K562 (cell line): ENCODE results near the gene NAA38. TPM values are rescaled to one million over a fixed set of nuclear protein-coding genes. Genes with fewer than 3 reads are reported as not detected.

Experiments used
- ATAC-seq: fragments of 200-7000 bp; cut with Tn5 transposase; 3 replicates; pipeline ENCODE4 v1.9.1; 2020; ENCODE audit warnings: moderate library complexity
- BruUV-seq: library from RNA; stranded (reverse); fragments of 400-500 nt; replicated peaks from 2 replicates; lab custom pipeline; 2021; lab: Mats Ljungman, UMichigan
- CTCF ChIA-PET: fragments of 300-600 bp; formaldehyde crosslinking; extraction: SDS; loops from one replicate; lab custom pipeline; 2021; ENCODE audit warnings: low intra/inter-chr PET ratio; lab: Yijun Ruan, JAX
- POLR2A ChIA-PET: fragments of 300-600, 350-650 bp; sonication (Branson Sonifier 250); formaldehyde crosslinking; extraction: SDS; loops from one replicate; lab custom pipeline; 2021; ENCODE audit warnings: antibody characterized with exemption, inconsistent platforms; lab: Yijun Ruan, JAX
- DNase-seq, 4 experiments: peaks; one replicate each; pipeline versions ENCODE4 v3.0.0 to v3.0.0-alpha.2; 2011 to 2018; ENCODE audit warnings: low spot score in 3 of 4, mixed read lengths in 3 of 4; ENCODE audit errors: extremely low read depth in 1 of 4
- FAIRE-seq: peaks from 2 replicates; lab custom pipeline; 2011; peaks lifted over from hg19 to GRCh38; lab: Jason Lieb, UNC
- H2AFZ ChIP-seq: 2 replicates; pipeline ENCODE4 v1.6.0; 2011; ENCODE audit warnings: low read depth, low read length, control low read depth, inconsistent platforms
- H3K27ac ChIP-seq: fragments of 200-600 bp; 3 replicates; pipeline ENCODE4 v1.8.0; 2011; ENCODE audit warnings: low read depth, mild to moderate bottlenecking, control low read depth, inconsistent platforms, low read length, moderate library complexity, mixed read lengths; ENCODE audit errors: extremely low read depth
- H3K27me3 ChIP-seq, 2 experiments: fragments of 300-600 bp in 1 of 2; 2 replicates in 1 of 2; 3 replicates in 1 of 2; pipeline versions ENCODE4 v1.6.0 to v1.8.0; 2011; ENCODE audit warnings: inconsistent platforms in 2 of 2, low read length in 2 of 2, mild to moderate bottlenecking in 1 of 2, mixed read lengths in 1 of 2, moderate library complexity in 1 of 2; ENCODE audit not compliant: control insufficient read depth in 2 of 2, insufficient read depth in 2 of 2
- H3K36me3 ChIP-seq: fragments of 300-600 bp; 3 replicates; pipeline ENCODE4 v1.8.0; 2011; ENCODE audit warnings: mild to moderate bottlenecking, low read length, inconsistent platforms; ENCODE audit not compliant: control insufficient read depth, insufficient read depth
- H3K4me1 ChIP-seq, 2 experiments: fragments of 200-600 bp in 1 of 2; replicated peaks in 1 of 2; 2 replicates in 1 of 2; 3 replicates in 1 of 2; pipeline versions ENCODE4 v1.5.1 to v1.8.0; 2011; ENCODE audit warnings: inconsistent platforms in 2 of 2, low read length in 2 of 2, mild to moderate bottlenecking in 1 of 2, mixed read lengths in 1 of 2, moderate library complexity in 1 of 2; ENCODE audit not compliant: control insufficient read depth in 2 of 2, insufficient read depth in 2 of 2
- H3K4me2 ChIP-seq: 2 replicates; pipeline ENCODE4 v1.6.1; 2011; ENCODE audit warnings: low read length, control low read depth, inconsistent platforms, mixed read lengths; ENCODE audit not compliant: insufficient read depth
- H3K4me3 ChIP-seq: fragments of 200-600 bp; sonication (generic), shearing (Covaris generic); 2 replicates; pipeline ENCODE4 v1.5.1; 2016; ENCODE audit warnings: control low read depth, inconsistent platforms
- H3K79me2 ChIP-seq: fragments of 200-600 bp; 3 replicates; pipeline ENCODE4 v1.8.0; 2011; ENCODE audit warnings: low read length, inconsistent platforms; ENCODE audit not compliant: control insufficient read depth, insufficient read depth
- H3K9ac ChIP-seq, 2 experiments: 2 replicates each; pipeline versions ENCODE4 v1.6.0 to v1.6.1; 2011; ENCODE audit warnings: low read depth in 2 of 2, low read length in 2 of 2, control low read depth in 1 of 2, inconsistent platforms in 1 of 2, mild to moderate bottlenecking in 1 of 2, mixed read lengths in 1 of 2; ENCODE audit not compliant: insufficient read depth in 1 of 2
- H3K9me1 ChIP-seq: one replicate; pipeline ENCODE4 v1.6.0; 2011; ENCODE audit warnings: inconsistent platforms, mild to moderate bottlenecking, low read length, moderate library complexity; ENCODE audit not compliant: control insufficient read depth, insufficient read depth
- H3K9me3 ChIP-seq: replicated peaks from 2 replicates; pipeline ENCODE4 v1.5.1; 2011; ENCODE audit warnings: low read depth, low read length, inconsistent platforms; ENCODE audit not compliant: control insufficient read depth, insufficient read depth
- H4K20me1 ChIP-seq: replicated peaks from 2 replicates; pipeline ENCODE4 v1.6.1; 2011; ENCODE audit warnings: low read length, inconsistent platforms, mixed read lengths; ENCODE audit not compliant: control insufficient read depth, insufficient read depth
- FOXK1 ChIP-seq: sonication (generic); formaldehyde crosslinking; IDR thresholded peaks from 2 replicates; pipeline ENCODE4 v1.8.0; 2022; ENCODE audit warnings: missing genetic modification reagents, mild to moderate bottlenecking, borderline replicate concordance
- MXI1 ChIP-seq: IDR thresholded peaks from 2 replicates; pipeline ENCODE4 v1.6.1; 2011; ENCODE audit warnings: low read depth, mild to moderate bottlenecking, improper control_type of control experiment, low read length
- RBM25 ChIP-seq: fragments of 200-400 bp; formaldehyde crosslinking; IDR thresholded peaks from 2 replicates; pipeline ENCODE4 v1.6.1; 2018; ENCODE audit warnings: low read length, low read depth, moderate library complexity; ENCODE audit not compliant: severe bottlenecking
- TSC22D4 ChIP-seq: fragments of 450-650 bp; IDR thresholded peaks from 2 replicates; pipeline ENCODE4 v1.6.1; 2016; ENCODE audit warnings: missing genetic modification characterization, missing biosample characterization, control low read depth
- ZNF165 ChIP-seq: fragments of 250-450 bp; sonication (Bioruptor Pico); IDR thresholded peaks from 2 replicates; pipeline ENCODE4 v1.4.0; 2020; ENCODE audit warnings: borderline replicate concordance
- WGBS: fragments of 100-300 bp; shearing (Covaris generic); methylation state at CpG from one replicate; pipeline ENCODE4 v1.1.6; 2016; ENCODE audit warnings: low coverage, mixed read lengths; ENCODE audit not compliant: insufficient coverage; ENCODE audit errors: missing lambda C conversion rate; 5-methylcytosine and 5-hydroxymethylcytosine counted together
- in situ Hi-C: fragments of 300-500 bp; cut with MboI; formaldehyde crosslinking; loops from 4 replicates; pipeline ENCODE4 v1.15.0; 2018; ENCODE audit warnings: inconsistent platforms, mixed read lengths
- intact Hi-C: fragments of 100-400 bp; cut with micrococcal nuclease; formaldehyde crosslinking; loops from 2 replicates; pipeline ENCODE4 v1.14.2; 2022
- polyA plus RNA-seq, 8 experiments: library from polyadenylated mRNA; depleted of rRNA in 4 of 8; stranded (reverse) in 5 of 8; unstranded in 3 of 8; fragments of >200 nt; fragmentation: Nextera tagmentation in 2 of 8; fragmentation: Illumina TruSeq in 1 of 8; extraction: Ambion mirVana in 2 of 8; extraction: Trizol in 1 of 8; gene quantifications; 2 replicates each; pipeline versions ENCODE4 v1.2.1 to v1.2.3, GENCODE V29; 2011 to 2014; ENCODE audit warnings: inconsistent platforms in 1 of 8, missing spikeins in 1 of 8
- total RNA-seq, 7 experiments: library from RNA; depleted of rRNA in 6 of 7; stranded (reverse); fragments of >200 nt in 6 of 7; fragmentation: Illumina TruSeq in 2 of 7; extraction: Trizol in 2 of 7; gene quantifications; 2 replicates each; pipeline versions ENCODE4 v1.2.1 to v1.2.3, GENCODE V29; 2011 to 2021; ENCODE audit warnings: low replicate concordance in 1 of 7
- TF ChIP-seq, protein P1 (sequence below): fragments of 450-650 bp; conservative IDR thresholded peaks from 2 replicates; pipeline ENCODE4 v1.6.1; 2016; ENCODE audit warnings: missing genetic modification characterization, low read depth, mild to moderate bottlenecking, missing compliant biosample characterization, moderate library complexity

The NAA38 gene
- total and polyA plus RNA-seq, 9 of the 15 experiments (the other 6 are each of a cell fraction or from before 2014, with no cell fraction given) = 16.4 to 99.8 (median 57.3) TPM

DNA sequence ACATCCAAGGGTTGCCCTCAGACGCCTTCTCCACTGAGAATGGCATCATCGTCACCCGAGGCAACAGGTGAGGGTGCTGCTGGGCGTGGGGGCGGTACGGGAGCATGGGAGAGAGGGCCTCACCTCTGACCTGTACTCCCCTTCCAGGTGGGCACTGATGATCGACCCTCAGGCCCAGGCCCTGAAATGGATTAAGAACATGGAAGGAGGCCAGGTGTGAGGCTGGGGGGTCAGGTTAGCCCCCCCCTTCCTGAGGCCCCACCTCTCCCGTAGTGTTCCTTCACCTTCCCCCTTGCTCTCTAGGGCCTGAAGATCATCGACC lies 39.8 kb downstream of the NAA38 start (continued):
- no peak for TF ChIP-seq MXI1
- no peak for TF ChIP-seq FOXK1 (CRISPR knock-in tag)

DNA sequence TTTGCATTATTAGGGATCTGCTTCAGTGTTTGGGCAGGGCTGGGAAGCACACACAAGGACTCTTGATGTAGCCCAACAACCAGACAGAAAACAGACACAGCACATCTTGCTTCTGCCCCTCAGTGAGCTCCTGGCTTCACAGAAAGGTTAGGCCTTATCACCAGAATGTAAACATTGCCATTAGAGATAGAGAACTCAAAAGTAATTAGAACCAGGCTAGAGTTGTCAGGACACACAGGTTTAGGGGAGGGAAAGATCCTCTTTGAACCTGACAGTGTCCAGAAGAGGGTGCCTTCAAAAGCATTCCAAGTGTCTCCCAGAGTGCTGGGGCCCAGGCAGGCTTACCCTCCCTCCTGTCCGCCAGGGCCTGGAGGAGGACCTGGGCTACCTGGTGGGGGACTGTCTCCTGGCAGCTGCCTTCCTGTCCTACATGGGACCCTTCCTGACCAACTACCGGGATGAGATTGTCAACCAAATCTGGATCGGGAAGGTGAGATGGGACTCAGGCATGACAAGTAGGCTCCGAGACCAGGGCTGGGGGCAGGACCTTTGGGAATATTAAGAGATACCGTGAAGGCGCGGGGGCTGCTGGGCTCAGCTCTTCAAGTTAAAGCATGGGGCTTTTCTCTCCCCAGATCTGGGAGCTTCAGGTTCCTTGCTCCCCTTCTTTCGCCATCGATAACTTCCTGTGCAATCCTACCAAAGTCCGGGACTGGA lies 40.3 kb downstream of the NAA38 start:
- no peak overlapping the region for H3K4me3 ChIP-seq
- 11% methylated on average over 7 of the region's 10 CpGs for WGBS
- ChIA-PET POLR2A (interaction anchor here (0.6 to 1.4 kb wide), 4 partner anchors 8 to 35 kb away, joined by 3 to 6 read pairs (median 3); no protein-coding TSS in a partner anchor), CTCF (no interaction called here)
- intact Hi-C loops (no loop called here), in situ Hi-C loops (no loop called here)
- no peak for ATAC-seq
- no peak for DNase-seq
- FAIRE-seq = no peak
- H3K27me3 ChIP-seq = peaks cover 15 to 61% of the 10 kb centered on the region in 2 experiments
- no peaks in the 10 kb centered on the region for H3K36me3 ChIP-seq
- no peak overlapping the region for H2AFZ ChIP-seq
- no peak overlapping the region for H3K9ac ChIP-seq
- H4K20me1 ChIP-seq = no peaks in the 10 kb centered on the region; the same call in 1 of the 2 replicates
- H3K27ac ChIP-seq = no peak overlapping the region
- no peak overlapping the region for H3K4me2 ChIP-seq
- BruUV-seq = no TSS peak
- H3K4me1 ChIP-seq = no peaks in the 10 kb centered on the region; a peak in 1 of 5 replicates
- no peaks in the 10 kb centered on the region for H3K9me3 ChIP-seq
- H3K9me1 ChIP-seq = no peaks in the 10 kb centered on the region
- no peak for TF ChIP-seq RBM25
- TF ChIP-seq, protein P1, sequence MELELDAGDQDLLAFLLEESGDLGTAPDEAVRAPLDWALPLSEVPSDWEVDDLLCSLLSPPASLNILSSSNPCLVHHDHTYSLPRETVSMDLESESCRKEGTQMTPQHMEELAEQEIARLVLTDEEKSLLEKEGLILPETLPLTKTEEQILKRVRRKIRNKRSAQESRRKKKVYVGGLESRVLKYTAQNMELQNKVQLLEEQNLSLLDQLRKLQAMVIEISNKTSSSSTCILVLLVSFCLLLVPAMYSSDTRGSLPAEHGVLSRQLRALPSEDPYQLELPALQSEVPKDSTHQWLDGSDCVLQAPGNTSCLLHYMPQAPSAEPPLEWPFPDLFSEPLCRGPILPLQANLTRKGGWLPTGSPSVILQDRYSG (tag) = no peak
- TF ChIP-seq TSC22D4 = no peak
- no peak for TF ChIP-seq ZNF165 (CRISPR knock-in tag)
- no peaks in the 10 kb centered on the region for H3K79me2 ChIP-seq
